Glomerular visceral epithelial cell (primary cell): Measurements from ENCODE around the gene UBE2J2.

Source experiments
- DNase-seq: peaks from one replicate; pipeline ENCODE4 v3.0.0-alpha.2; 2016; ENCODE audit errors: extremely low spot score

UBE2J2 gene

DNA sequence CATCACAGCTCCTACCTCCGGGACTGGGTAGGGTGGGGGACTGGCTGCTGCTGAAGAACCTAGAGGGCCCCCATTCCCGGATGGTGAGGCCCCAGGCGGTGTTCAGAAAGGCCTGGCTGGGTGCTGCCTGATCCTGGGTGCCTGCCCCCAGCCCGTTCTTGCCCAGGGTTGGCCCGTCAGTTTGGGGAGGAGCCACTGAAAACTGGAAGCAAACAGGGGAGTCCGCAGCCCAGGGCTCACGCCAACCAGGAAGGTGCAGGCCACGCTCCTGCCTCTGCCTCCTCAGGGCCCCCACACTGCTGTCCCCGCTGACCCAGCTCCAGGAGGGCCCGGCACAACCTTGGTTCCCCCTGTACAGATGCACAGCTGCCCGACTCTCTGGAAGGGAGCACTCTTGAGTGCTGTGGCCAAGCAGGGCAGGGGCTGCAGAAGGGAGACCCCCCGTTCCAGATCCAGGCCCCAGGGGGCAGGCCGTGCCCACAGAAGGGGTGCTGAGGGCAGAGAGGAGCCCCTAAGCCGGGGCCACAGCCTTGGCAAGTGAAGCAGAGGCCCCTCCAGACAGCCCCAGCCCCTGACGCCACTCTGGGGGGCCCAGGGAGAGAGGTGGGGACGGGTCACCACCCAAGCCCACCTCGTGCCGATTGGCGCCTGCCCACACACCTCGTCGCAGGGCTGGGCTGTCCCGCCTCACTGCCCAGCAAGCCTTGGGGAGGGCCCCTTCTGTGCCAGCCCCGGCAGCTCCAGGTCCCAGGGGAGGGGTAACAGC is 32.6 kb downstream of the UBE2J2 start:
- DNase-seq = no peak

- no peak for DNase-seq
These were observed 33.3 kb downstream of the UBE2J2 start for GRCh38 chr1:1240348-1240732.

DNA sequence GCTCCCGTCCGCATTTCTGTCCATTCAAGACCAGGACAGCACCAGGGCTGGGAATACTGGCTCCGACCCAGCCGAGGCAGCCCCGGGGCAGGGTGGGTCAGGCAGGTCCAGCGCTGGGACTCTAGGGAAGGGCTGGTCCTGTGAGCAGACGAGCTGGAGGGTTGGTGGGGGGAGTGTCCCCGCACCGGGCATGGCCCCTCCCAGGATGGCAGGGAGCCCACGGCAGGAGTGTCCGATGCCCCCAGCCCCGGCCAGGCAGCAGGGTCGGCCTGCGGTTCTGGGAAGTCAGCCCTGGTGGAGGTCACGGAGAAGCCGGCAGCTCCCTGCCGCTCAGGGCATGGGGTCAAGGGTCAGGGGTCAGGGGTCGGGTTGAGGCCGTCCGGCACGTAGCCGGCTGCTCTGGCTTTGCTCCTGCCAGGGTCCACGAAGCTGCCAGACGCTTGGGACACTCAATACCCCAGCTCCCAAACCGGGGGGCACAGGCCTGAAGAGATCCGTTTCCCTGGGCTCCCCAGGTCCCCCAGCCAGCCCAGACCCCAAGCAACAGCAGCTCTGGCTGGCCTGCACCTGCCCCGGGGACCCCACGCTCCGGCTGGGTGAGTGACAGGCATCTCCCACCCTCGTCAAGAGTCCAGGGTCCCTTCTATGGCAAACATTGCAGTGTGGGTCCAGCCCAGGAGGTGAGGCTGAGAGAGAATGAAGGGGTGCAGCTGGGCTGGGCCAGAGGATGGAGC is 33.9 kb downstream of the UBE2J2 start:
- no peak for DNase-seq

GRCh38 chr1:1239227-1239613 is 34.4 kb downstream of the UBE2J2 start:
- no peak for DNase-seq

DNA sequence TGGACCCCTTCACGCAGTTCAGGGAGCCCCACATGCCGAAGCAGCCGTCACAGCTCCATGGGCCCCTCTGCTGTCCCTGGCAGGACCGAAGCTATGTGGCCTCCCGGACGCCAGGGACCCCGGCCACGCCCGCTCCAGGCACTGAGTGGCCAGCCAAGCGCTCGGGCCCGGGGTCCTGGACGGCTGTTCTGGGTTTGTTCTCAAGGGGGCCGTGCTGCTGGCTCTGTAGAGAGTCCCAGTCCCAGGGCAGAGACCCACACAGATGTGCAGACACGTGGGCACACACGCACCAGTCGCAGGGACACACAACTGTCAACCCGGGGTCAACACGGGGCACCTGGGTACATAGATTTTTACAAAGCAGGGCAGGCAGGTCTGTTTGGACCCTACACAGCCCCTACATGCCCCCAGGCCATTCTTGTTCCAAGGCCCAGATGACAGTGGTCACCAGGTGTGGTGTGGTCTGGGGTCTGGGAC is 34.9 kb downstream of the UBE2J2 start:
- DNase-seq = no peak

DNA sequence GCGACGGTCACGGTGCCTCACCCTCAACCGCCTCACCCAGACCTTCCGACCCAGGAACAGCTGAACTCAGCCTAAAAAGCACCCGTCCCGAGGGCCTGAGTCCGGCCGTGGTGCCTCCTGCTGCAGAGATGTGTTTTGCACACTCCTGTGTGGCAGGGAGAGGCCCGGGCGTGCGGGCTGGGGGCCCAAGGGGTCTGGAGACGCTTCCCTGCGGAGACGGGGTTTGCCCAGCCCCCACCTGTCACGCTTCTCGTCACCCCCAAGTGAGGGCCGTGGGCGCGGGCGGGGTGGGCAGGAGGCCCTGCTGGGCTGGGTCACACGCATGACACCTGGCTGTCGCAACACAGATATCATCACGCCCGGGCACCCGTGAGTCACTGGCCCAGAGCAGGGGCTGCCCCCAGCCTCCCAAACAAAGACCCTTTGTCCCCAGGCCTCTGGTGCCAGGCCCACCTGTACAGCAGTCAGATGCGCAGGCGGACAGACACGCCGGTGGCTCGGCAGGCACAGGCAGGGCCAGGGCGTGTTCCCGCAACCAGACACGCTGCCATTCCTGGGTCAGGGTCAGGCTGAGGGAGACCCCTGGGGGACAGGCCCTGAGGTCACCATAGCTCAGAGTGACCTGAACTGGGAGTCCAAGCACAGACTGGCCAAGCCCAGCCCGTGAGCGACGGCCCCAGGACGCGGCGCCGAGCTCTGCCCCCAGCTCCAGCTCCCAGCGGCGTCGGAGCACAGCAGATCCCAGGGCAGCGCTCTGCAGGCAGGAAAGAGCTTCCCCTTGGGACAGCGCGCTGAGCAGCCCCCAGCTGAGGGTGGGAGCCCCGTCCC is 35.6 kb downstream of the UBE2J2 start:
- DNase-seq = no peak

- no peak for DNase-seq
These were observed 36.4 kb downstream of the UBE2J2 start for GRCh38 chr1:1236945-1237873.

DNA sequence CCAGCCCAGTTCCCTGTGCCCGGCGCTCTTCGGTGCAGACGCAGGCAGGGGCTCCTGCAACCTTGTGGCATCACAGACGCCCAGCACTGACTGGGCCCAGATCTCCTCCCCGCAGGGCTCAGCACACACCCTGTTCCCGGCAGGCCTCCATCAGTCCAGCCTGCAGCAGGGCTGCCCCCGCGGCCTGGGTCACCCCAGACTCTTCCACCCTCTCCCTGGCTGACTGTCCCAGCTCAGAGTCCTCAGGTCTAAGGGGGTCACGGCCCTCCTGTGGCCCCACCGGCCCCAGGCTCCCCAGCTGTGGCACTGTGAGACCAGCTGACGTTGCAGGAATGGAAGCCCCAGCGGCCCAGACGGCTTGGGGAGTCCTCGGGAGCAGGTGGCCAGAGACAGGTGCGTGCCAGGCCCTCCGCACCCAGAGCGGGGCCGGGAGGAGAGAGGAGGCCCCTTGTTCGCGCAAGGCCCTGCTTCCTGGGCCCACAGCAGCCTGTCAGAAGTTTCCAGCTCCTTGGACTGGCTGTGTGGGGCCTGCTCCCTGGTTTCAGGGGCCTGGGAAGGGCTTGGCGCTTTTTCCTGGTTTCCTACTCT is 37.4 kb downstream of the UBE2J2 start:
- no peak for DNase-seq

DNA sequence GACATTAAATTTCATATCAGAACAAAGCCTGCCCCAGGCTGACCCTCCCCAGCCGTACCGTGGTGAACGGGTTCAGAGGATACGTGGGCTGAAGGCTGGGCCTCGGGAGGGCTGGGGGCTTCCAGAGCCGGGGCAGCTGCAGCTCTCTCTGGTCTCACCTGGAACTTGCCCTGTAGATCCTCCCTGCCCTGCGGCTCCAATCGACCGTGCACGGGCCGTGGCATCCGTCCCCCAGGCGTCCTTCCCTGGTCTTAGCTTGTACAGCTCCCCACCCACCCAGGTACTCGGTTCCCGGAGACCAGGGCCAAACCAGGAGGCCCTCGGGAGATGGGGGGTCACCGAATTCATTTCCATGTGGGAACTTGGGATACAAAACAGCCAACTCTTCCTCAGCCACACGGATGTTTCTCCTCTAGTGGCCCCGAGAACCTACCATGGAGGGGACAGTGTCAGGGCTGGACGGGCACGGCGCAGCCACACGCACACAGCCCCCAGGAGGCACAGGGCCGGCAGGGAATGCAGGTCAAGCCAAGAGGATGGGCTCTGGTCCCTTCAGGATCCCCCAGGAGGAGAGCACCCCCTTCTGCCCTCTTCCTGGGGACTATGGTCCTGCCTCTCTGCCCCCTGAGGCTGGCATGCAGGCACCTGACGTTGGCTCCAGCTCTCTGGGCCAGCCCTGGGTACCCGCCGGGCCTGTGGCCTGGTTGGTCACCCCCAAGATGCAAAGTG is 38.5 kb downstream of the UBE2J2 start:
- DNase-seq = no peak

DNA sequence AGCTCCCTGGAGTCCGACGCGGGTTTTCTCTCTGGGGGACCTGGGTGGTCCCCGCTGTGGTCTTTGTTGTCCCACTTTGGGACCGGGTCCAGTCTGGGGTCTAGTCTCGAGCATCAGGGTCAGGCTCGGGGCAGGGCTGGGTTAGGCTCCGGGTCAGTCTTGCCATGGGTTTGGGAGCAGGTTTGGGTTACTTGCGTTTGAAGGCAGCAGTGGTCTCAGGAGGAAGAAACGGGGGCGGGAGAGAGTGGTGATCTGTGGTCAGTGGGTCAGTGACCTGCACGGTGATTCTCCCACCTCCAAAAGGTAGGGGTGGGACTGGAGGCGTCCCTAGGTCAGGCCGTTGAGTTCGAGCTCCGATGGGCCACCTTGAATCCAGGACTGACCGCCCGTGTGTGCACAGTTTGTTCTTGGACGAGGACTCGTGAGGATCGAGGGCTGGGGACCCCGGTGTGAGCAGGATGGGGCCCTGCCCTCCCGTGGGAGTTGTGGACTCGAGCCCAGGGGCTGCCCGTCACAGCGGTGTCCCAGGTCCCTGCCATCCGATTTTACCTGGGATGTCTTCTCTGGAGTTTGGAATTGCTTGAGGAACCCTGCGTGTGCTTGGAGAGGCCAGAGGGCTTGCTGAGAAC is 39.4 kb downstream of the UBE2J2 start:
- DNase-seq = no peak

- DNase-seq = no peak
These were observed 40.1 kb downstream of the UBE2J2 start for GRCh38 chr1:1233567-1233892.

- DNase-seq = no peak
These were observed 40.7 kb downstream of the UBE2J2 start for GRCh38 chr1:1232796-1233566.

DNA sequence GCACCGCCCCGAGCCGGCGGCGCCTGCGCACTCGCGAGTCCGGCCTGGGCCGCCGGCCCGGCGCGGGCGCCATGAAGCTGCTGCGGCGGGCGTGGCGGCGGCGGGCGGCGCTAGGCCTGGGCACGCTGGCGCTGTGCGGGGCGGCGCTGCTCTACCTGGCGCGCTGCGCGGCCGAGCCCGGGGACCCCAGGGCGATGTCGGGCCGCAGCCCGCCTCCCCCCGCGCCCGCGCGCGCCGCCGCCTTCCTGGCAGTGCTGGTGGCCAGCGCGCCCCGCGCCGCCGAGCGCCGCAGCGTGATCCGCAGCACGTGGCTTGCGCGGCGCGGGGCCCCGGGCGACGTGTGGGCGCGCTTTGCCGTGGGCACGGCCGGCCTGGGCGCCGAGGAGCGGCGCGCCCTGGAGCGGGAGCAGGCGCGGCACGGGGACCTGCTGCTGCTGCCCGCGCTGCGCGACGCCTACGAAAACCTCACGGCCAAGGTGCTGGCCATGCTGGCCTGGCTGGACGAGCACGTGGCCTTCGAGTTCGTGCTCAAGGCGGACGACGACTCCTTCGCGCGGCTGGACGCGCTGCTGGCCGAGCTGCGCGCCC is 41.4 kb downstream of the UBE2J2 start, which contains the start of gene B3GALT6:
Gene B3GALT6 (plus strand): TSS at position 30 of the 588 bp plus-strand sequence. CDS start 42 bp downstream, at position 72.
- DNase-seq = no peak

DNA sequence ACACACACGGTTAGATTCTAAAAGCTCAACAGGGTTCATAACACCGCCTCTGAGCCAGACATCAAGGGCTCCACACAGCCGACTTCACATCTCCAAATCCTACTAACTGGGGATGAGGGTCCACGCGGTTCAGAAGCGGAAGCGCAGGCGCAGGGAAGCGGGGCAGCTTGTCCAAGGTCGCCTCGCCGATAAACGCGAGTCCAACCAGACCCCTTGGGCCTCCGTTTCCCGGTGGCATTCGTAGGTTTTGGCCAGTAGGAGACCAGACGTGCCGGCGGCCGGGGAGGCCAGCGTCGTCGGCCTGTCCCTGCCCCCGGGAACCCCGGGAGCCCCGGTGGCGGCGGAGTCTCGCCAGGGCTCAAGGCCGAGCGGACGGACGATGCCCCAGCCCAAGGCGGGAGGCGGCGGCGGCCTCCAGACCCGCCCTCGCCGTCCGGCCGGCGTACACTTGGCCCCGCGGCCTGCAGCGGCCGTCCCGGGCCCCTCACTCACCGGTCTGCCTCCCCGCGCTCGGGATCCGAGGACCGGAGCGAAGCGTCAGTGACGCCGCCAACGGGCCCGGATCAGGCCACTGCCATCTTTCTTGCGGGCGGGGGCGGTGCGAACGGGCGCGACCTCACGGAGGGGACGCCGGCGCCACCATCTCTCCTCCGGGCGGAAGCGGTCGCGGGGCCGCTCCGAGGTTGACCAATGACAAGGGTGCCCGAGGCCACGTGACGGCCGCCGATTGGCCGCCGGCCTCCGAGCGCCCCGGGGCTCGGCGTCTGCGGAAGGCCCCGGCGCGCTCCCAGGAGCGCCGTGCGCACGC is 42.0 kb downstream of the UBE2J2 start, which contains the start of gene SDF4:
Gene SDF4 (minus strand): TSS at position 602 of the 808 bp plus-strand sequence. CDS start 3,229 bp downstream, outside the sequence.
- peak; percentile 97 for DNase-seq

DNA sequence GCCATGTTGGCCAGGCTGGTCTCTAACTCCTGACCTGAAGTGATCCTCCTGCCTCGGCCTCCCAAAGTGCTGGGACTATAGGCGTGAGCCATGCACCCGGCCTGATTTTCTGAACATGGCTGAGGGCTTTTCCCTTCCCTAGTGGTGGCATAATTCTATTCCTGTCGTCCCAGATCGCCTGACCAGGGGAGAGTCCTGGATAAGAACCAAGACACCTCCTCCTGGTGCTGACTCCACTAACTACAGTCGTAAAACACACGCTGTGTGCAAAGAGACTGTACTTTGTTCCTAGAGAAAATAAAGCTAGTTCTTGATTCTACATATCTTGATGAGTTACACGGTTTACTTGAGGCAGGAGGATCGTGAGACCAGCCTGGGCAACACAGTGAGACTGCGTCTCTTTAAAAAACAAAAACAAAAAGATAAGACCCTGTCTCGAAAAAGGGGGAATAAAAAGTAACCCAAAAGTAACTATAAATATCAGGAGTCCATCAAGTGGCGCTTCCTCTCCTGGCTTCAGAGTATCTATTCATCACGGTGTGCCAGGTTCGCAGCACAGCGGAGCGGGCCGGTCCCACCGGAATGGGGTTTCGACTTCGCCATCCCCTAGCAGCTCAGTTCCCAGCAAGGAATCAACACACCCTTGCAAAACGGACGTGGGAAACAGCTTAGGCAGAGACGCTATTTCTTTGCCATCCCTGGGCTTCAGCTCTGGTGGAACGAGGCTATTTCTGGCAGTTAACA is 42.8 kb downstream of the UBE2J2 start:
- DNase-seq = peak; percentile 72

DNA sequence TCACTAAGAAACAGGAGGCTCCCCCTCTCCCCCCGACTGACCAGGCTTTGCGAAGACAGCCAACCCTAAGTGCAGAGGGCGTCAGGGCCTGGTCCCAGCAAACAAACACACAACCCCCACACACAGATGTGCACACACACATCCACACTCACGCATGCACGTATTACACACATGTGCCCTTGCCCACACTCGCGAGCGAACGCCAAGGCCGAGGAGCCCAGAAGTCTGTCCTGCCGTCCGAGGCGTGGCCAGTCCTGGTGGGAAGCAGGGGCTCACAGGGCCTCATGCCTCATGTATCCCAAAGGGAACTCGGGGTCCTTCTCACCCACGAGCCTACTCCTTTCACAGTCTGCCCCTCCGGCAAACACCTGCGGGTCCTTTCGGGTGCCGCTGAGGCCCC is 43.9 kb downstream of the UBE2J2 start:
- no peak for DNase-seq
